ENCODE data around the gene BCL11B.

The BCL11B gene

GRCh38 chr14:99225436-99226203, 46.4 kb downstream of the BCL11B start:
- no peak for DNase-seq (ENCODE audit: low read depth, low spot score)
- in situ Hi-C loops (cut with HindIII; ENCODE audit: low sequenced_read_pairs), result no loop called here
- no peak for TF ChIP-seq CTCF (IDR thresholded peaks at IDR 0.05; ENCODE audit: low read depth, low read length)
- H3K4me3 ChIP-seq (ENCODE audit: low read depth, low read length), result no peak overlapping the region

GRCh38 chr14:99224948-99225347, 47.0 kb downstream of the BCL11B start:
- in situ Hi-C loops (cut with HindIII; ENCODE audit: low sequenced_read_pairs), result no loop called here
- no peak for TF ChIP-seq CTCF (IDR thresholded peaks at IDR 0.05; ENCODE audit: low read depth, low read length)
- H3K4me3 ChIP-seq (ENCODE audit: low read depth, low read length), result no peak overlapping the region
- DNase-seq (ENCODE audit: low read depth, low spot score), result no peak

GRCh38 chr14:99224116-99224910, 47.7 kb downstream of the BCL11B start:
- TF ChIP-seq CTCF (IDR thresholded peaks at IDR 0.05; ENCODE audit: low read depth, low read length), result no peak
- no peak for DNase-seq (ENCODE audit: low read depth, low spot score)
- no peak overlapping the region for H3K4me3 ChIP-seq (ENCODE audit: low read depth, low read length)
- in situ Hi-C loops (cut with HindIII; ENCODE audit: low sequenced_read_pairs), result no loop called here

GRCh38 chr14:99221445-99221844, 50.6 kb downstream of the BCL11B start:
- DNase-seq (ENCODE audit: low read depth, low spot score), result no peak
- no peak overlapping the region for H3K4me3 ChIP-seq (ENCODE audit: low read depth, low read length)
- TF ChIP-seq CTCF (IDR thresholded peaks at IDR 0.05; ENCODE audit: low read depth, low read length), result no peak
- in situ Hi-C loops (cut with HindIII; ENCODE audit: low sequenced_read_pairs), result no loop called here

GRCh38 chr14:99217066-99217955, 54.7 kb downstream of the BCL11B start:
- no peak for TF ChIP-seq CTCF (IDR thresholded peaks at IDR 0.05; ENCODE audit: low read depth, low read length)
- no peak for DNase-seq (ENCODE audit: low read depth, low spot score)
- H3K4me3 ChIP-seq (ENCODE audit: low read depth, low read length), result no peak overlapping the region
- in situ Hi-C loops (cut with HindIII; ENCODE audit: low sequenced_read_pairs), result no loop called here

- no peak overlapping the region for H3K4me3 ChIP-seq (ENCODE audit: low read depth, low read length)
- in situ Hi-C loops (cut with HindIII; ENCODE audit: low sequenced_read_pairs), result no loop called here
- no peak for DNase-seq (ENCODE audit: low read depth, low spot score)
- no peak for TF ChIP-seq CTCF (IDR thresholded peaks at IDR 0.05; ENCODE audit: low read depth, low read length)
These were observed 55.8 kb downstream of the BCL11B start for GRCh38 chr14:99216191-99216590.

Measured in astrocyte of the spinal cord (primary cell).